ENCODE measurements around the gene BZW1.

Gene BZW1

GRCh38 chr2:200843993-200844948, 32.6 kb downstream of the BZW1 start:
- DNase-seq, result no peak

GRCh38 chr2:200845194-200845593, 33.5 kb downstream of the BZW1 start:
- DNase-seq, result no peak

GRCh38 chr2:200845669-200846325, 34.1 kb downstream of the BZW1 start:
- no peak for DNase-seq

- DNase-seq, result no peak
These were observed 35.6 kb downstream of the BZW1 start for GRCh38 chr2:200847269-200847668.

- no peak for DNase-seq
These were observed 36.2 kb downstream of the BZW1 start for GRCh38 chr2:200847939-200848338.

- no peak for DNase-seq
These were observed 39.0 kb downstream of the BZW1 start for GRCh38 chr2:200850512-200851256.

GRCh38 chr2:200851398-200852248, 39.9 kb downstream of the BZW1 start:
- DNase-seq, result no peak

GRCh38 chr2:200852605-200853004, 40.9 kb downstream of the BZW1 start:
- DNase-seq, result no peak

- DNase-seq, result no peak
These were observed 45.1 kb downstream of the BZW1 start for GRCh38 chr2:200856806-200857205.

GRCh38 chr2:200860092-200860795, 48.5 kb downstream of the BZW1 start:
- no peak for DNase-seq

- DNase-seq, result no peak
These were observed 50.0 kb downstream of the BZW1 start for GRCh38 chr2:200861617-200862155.

- peak; percentile 44 for DNase-seq
These were observed 50.9 kb downstream of the BZW1 start for GRCh38 chr2:200862532-200863000.

GRCh38 chr2:200863782-200864175, 52.1 kb downstream of the BZW1 start:
- no peak for DNase-seq

- DNase-seq, result peak; percentile 96
These were observed 52.7 kb downstream of the BZW1 start, which contains the start of gene CLK1 for GRCh38 chr2:200864176-200865034. CLK1 (minus strand) TSS chr2:200864658; CDS start chr2:200861862, 2,796 bp downstream.

GRCh38 chr2:200869014-200869413, 57.3 kb downstream of the BZW1 start:
- no peak for DNase-seq

GRCh38 chr2:200871151-200871550, 59.4 kb downstream of the BZW1 start:
- DNase-seq, result no peak

GRCh38 chr2:200873560-200873959, 61.9 kb downstream of the BZW1 start:
- DNase-seq, result no peak
